Activated T-cell treated with anti-CD3 and anti-CD28 coated beads for 24 hours (primary cell): Measurements from ENCODE around the gene BCAS1.
A peak's percentile ranks its signal among the peaks of the same experiment; 100 is the strongest.

Source experiments
- DNase-seq: peaks from one replicate; pipeline ENCODE4 v3.0.0-alpha.2; 2020; ENCODE audit warnings: low read depth

The BCAS1 gene

GRCh38 chr20:53960579-53961272 is 109.7 kb downstream of the BCAS1 start:
- no peak for DNase-seq

GRCh38 chr20:53959911-53960578 is 110.3 kb downstream of the BCAS1 start:
- no peak for DNase-seq

GRCh38 chr20:53958260-53958659 is 112.1 kb downstream of the BCAS1 start:
- no peak for DNase-seq

DNA sequence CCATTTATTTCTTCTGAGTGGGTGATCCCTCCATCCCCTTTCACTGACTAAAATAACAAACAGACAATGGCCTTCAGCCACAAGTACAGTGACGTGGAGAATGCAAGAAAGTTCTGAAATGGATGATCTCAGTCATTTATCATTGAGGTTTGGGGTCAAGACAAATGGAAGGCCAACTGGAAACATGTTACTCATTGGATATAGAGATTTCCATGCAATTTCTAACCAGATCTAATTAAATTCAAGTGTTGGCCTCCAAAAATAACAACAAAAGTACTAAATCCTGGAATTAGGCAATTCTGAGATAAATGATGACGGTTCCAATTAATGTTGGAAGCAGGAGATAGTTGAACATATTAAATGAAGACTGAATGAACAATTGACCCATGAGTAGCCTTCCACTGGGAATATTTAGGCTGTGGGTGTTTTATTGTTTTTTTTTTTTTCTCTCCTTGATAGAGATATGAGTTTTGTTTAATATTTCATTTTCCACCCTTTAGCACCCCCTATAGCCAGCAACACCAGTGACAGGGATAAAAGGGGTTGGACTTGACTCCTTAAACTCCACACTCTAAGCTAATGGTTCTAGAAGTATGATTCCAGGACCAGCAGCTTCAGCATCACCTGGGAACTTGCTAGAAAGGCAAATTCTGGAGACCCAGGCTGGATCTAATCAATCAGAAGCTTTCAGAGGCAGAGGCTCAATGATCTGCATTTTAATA is 112.8 kb downstream of the BCAS1 start:
- DNase-seq: no peak

DNA sequence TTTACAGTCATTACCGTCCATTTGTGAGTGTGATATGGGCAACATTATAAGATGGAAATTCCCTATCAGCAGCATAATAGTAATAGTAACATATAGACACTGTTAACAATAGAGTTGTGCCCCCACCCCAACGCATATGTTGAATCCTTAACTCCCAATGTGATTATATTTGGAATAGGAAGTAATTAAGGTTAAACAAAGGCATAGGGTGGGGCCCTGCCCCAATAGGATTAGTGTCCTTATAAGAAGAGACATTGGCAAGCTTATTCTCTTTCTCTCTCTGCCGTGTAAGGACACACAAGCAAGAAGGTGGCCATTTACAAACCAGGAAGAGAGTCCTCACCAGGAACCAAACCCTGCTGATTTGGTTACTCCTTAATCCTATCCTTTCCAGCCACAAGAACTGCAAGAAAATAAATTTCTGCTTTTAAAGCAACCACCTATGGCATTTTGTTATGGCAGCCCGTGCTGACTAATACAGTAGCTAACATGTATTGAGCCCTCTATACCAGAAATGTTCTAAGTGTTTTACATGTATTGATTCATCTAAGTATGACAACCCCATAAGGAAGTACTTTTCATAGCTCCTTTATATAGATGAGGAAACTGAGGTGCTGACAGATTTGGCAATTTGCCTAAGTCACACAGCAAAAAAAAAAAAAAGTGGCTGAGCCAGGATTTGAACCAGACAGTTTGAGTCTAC is 114.2 kb downstream of the BCAS1 start:
- DNase-seq: no peak

GRCh38 chr20:53954723-53955658 is 115.4 kb downstream of the BCAS1 start:
- no peak for DNase-seq

GRCh38 chr20:53952528-53953096 is 117.8 kb downstream of the BCAS1 start:
- no peak for DNase-seq

- DNase-seq: no peak
Observed at GRCh38 chr20:53950578-53950977, 119.8 kb downstream of the BCAS1 start.

DNA sequence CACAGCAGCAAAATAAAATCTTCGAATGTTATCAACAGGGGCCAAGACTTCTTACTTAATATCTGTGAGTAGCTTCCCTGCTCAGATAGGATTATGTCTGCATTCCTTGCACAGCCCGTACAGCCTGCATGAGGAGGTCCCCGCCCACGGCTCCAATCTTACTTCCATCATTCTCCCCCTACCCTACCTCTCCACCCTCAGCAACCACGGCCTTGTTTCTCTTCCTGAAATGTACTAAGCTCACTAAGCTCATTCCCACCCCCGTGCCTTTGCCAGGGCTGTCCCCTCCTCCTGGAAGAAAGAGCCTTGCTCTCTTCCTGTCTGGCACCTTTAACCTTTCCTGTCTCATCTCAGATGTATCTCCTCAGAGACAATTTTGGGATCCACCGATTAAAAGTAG is 120.4 kb downstream of the BCAS1 start:
- no peak for DNase-seq

- peak; percentile 64 for DNase-seq
Observed at GRCh38 chr20:53949319-53949839, 121.0 kb downstream of the BCAS1 start.

DNA sequence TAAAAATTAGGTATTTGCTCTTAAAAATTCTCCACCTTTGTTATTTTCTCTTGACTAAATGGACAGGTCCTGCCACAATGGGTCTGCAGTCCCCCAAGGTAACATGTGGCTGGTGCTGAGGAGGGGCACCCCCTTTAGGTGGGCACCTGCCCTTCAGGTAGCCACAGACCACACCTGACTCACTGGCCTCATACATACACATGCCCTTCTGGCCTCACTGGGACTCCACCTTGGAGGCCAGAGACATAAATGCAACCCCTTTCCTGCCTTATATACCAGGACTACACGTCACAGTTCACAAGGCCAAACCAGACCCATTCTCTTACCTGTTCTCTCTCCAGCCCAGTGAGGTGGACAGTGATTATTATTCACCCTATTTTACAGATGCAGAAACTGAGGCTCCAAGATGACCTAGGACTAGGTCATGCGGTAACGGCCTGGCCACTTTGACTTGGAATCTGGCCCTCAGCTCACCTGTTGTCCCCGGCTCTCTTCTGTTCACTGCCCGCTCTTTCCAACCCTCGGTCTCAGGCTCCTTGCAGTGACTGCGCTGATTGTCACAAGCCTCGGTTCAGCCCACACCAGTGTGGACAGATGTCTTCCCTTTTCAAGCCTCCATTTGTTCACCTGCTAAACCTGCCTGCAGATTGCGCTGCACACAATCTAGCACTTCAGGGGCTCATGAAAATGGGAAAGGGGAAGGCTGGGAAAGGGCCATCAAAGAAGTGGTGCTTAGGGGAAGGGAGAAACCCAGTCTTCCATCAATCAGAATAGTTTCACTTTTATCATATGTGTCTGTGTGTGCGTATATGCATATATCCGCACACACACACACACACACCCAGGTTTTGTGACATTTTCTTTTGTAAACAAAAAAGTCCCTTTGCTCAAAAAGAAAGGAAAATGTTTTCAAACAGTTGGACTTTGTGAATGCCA is 121.7 kb downstream of the BCAS1 start:
- no peak for DNase-seq

GRCh38 chr20:53947501-53948195 is 122.7 kb downstream of the BCAS1 start:
- DNase-seq: no peak

GRCh38 chr20:53946106-53946505 is 124.3 kb downstream of the BCAS1 start:
- DNase-seq: no peak

DNA sequence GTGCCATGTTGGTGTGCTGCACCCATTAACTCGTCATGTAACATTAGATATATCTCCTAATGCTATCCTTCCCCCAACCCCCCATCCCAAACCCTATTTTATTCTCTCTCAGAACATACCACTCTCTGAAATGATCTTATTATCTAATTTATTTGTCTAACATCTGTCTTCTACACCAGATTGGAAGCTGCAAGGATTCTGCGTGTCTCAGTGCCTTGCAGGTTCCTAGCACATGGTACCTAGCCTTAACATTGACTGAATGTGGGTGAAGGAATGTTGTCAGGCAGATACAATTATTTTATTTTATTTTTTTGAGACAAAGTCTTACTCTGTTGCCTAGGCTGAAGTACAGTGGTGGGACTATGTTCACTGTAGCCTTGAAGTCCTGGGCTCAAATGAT is 124.9 kb downstream of the BCAS1 start:
- DNase-seq: no peak

DNA sequence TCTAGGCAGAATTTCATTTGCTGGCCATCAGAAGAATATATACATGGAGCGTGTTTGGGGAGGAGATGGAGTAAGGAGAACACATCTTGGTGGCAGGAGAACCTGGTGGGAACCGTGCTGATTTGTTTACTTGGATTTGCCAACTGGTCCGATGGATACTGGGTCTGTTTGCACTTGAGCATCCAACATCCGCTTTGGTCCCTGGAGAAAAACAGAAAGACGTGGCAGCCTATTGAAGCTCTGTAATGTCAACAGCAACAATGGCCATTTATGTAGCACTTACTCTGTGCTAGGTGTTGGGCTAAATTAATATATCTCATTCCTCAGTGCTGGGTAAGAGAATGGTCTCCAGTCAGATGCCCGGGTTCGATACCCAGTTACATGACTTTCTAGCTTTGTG is 125.6 kb downstream of the BCAS1 start:
- DNase-seq: no peak

GRCh38 chr20:53943522-53944291 is 126.7 kb downstream of the BCAS1 start:
- DNase-seq: no peak

- no peak for DNase-seq
Observed at GRCh38 chr20:53942973-53943372, 127.4 kb downstream of the BCAS1 start.

DNA sequence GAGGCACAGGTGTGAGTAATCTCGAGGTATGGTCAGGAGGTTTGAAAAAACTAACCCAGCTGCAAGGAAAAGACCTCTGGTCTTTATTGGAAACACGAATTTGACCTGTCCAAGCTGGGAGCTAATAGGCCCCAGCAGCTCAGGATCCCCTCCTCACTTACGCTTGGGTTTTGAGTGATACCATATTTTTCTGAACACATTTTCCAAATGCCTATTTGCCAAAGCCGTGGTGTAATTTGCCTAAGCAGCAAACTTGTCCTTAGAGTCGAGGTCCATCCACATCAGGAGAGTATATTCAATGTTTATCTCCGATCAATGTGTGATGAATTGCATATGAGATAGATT is 128.0 kb downstream of the BCAS1 start:
- no peak for DNase-seq
